HEK293 (cell line): ENCODE results near the gene GALR2.

ENCODE experiments used
- KLF16 ChIP-seq: fragments of 450-650 bp; formaldehyde crosslinking; IDR thresholded peaks from 2 replicates; pipeline ENCODE4 v1.5.1; 2017; ENCODE audit warnings: missing biosample characterization, missing genetic modification characterization
- KLF7 ChIP-seq: fragments of 450-650 bp; formaldehyde crosslinking; IDR thresholded peaks from 2 replicates; pipeline ENCODE4 v1.5.1; 2016; ENCODE audit warnings: missing biosample characterization, missing genetic modification characterization, borderline replicate concordance
- PBX3 ChIP-seq: sonication (generic); formaldehyde crosslinking; IDR thresholded peaks from 2 replicates; pipeline ENCODE4 v1.8.1; 2022; ENCODE audit warnings: mild to moderate bottlenecking, moderate library complexity, missing genetic modification reagents
- REST ChIP-seq: fragments of 450-650 bp; formaldehyde crosslinking; IDR thresholded peaks from 2 replicates; pipeline ENCODE4 v1.5.1; 2016; ENCODE audit warnings: missing biosample characterization, missing genetic modification characterization
- SP7 ChIP-seq: fragments of 450-650 bp; formaldehyde crosslinking; IDR thresholded peaks from 2 replicates; pipeline ENCODE4 v1.5.1; 2016; ENCODE audit warnings: missing biosample characterization, missing genetic modification characterization
- WT1 ChIP-seq: fragments of 450-650 bp; formaldehyde crosslinking; IDR thresholded peaks from 2 replicates; pipeline ENCODE4 v1.5.1; 2016; ENCODE audit warnings: missing biosample characterization, missing genetic modification characterization
- ZBTB17 ChIP-seq: fragments of 450-650 bp; formaldehyde crosslinking; IDR thresholded peaks from 2 replicates; pipeline ENCODE4 v1.5.1; 2016; ENCODE audit warnings: missing biosample characterization, missing genetic modification characterization
- ZBTB20 ChIP-seq: fragments of 450-650 bp; formaldehyde crosslinking; IDR thresholded peaks from 2 replicates; pipeline ENCODE4 v1.5.1; 2016; ENCODE audit warnings: missing biosample characterization, missing genetic modification characterization
- ZIC2 ChIP-seq: fragments of 450-650 bp; formaldehyde crosslinking; IDR thresholded peaks from 2 replicates; pipeline ENCODE4 v1.5.1; 2016; ENCODE audit warnings: missing biosample characterization, missing genetic modification characterization
- ZNF157 ChIP-seq: fragments of 450-650 bp; formaldehyde crosslinking; IDR thresholded peaks from 2 replicates; pipeline ENCODE4 v1.5.1; 2016; ENCODE audit warnings: missing biosample characterization, missing genetic modification characterization
- ZNF175 ChIP-seq: fragments of 450-650 bp; formaldehyde crosslinking; IDR thresholded peaks from 2 replicates; pipeline ENCODE4 v1.5.1; 2016; ENCODE audit warnings: missing biosample characterization, missing genetic modification characterization
- ZNF214 ChIP-seq: fragments of 450-650 bp; formaldehyde crosslinking; IDR thresholded peaks from 2 replicates; pipeline ENCODE4 v1.5.1; 2017; ENCODE audit warnings: missing biosample characterization, mild to moderate bottlenecking, missing genetic modification characterization, borderline replicate concordance
- ZNF221 ChIP-seq: fragments of 450-650 bp; formaldehyde crosslinking; IDR thresholded peaks from 2 replicates; pipeline ENCODE4 v1.5.1; 2017; ENCODE audit warnings: missing biosample characterization, missing genetic modification characterization, borderline replicate concordance
- ZNF248 ChIP-seq: fragments of 450-650 bp; formaldehyde crosslinking; IDR thresholded peaks from 2 replicates; pipeline ENCODE4 v1.5.1; 2017; ENCODE audit warnings: missing biosample characterization, missing genetic modification characterization
- ZNF311 ChIP-seq: fragments of 450-650 bp; formaldehyde crosslinking; IDR thresholded peaks from 2 replicates; pipeline ENCODE4 v1.5.1; 2017; ENCODE audit warnings: missing biosample characterization, missing genetic modification characterization, borderline replicate concordance
- ZNF324 ChIP-seq: fragments of 450-650 bp; formaldehyde crosslinking; IDR thresholded peaks from 2 replicates; pipeline ENCODE4 v1.5.1; 2016; ENCODE audit warnings: missing biosample characterization, missing genetic modification characterization
- ZNF341 ChIP-seq: fragments of 450-650 bp; formaldehyde crosslinking; IDR thresholded peaks from 2 replicates; pipeline ENCODE4; 2016; ENCODE audit warnings: low read depth, missing biosample characterization, missing genetic modification characterization
- ZNF350 ChIP-seq: fragments of 450-650 bp; formaldehyde crosslinking; IDR thresholded peaks from 2 replicates; pipeline ENCODE4 v1.5.0; 2017; ENCODE audit warnings: missing biosample characterization, mild to moderate bottlenecking, missing genetic modification characterization
- ZNF501 ChIP-seq: fragments of 450-650 bp; formaldehyde crosslinking; IDR thresholded peaks from 2 replicates; pipeline ENCODE4 v1.5.1; 2016; ENCODE audit warnings: missing biosample characterization, missing genetic modification characterization
- ZNF521 ChIP-seq: fragments of 450-650 bp; formaldehyde crosslinking; IDR thresholded peaks from 2 replicates; pipeline ENCODE4 v1.5.1; 2017; ENCODE audit warnings: missing biosample characterization, mild to moderate bottlenecking, missing genetic modification characterization
- ZNF548 ChIP-seq: fragments of 450-650 bp; formaldehyde crosslinking; IDR thresholded peaks from 2 replicates; pipeline ENCODE4 v1.5.1; 2016; ENCODE audit warnings: missing biosample characterization, missing genetic modification characterization
- ZNF660 ChIP-seq: fragments of 450-650 bp; IDR thresholded peaks from 2 replicates; pipeline ENCODE4 v1.5.1; 2018; ENCODE audit warnings: missing biosample characterization, mild to moderate bottlenecking, missing genetic modification characterization
- ZNF792 ChIP-seq: fragments of 450-650 bp; formaldehyde crosslinking; IDR thresholded peaks from 2 replicates; pipeline ENCODE4 v1.5.1; 2016; ENCODE audit warnings: missing biosample characterization, missing genetic modification characterization
- TF ChIP-seq, protein P1 (sequence below): fragments of 450-650 bp; IDR thresholded peaks from 2 replicates; pipeline ENCODE4 v1.5.1; 2018; ENCODE audit warnings: missing biosample characterization, mild to moderate bottlenecking, missing genetic modification characterization
- TF ChIP-seq, protein P2 (sequence below): fragments of 450-650 bp; formaldehyde crosslinking; IDR thresholded peaks from 2 replicates; pipeline ENCODE4 v1.5.1; 2016; ENCODE audit warnings: missing biosample characterization, missing genetic modification characterization
- TF ChIP-seq, protein P3 (sequence below): fragments of 450-650 bp; formaldehyde crosslinking; IDR thresholded peaks from 2 replicates; pipeline ENCODE4 v1.5.1; 2016; ENCODE audit warnings: missing biosample characterization, missing genetic modification characterization
- TF ChIP-seq, protein P4 (sequence below): fragments of 450-650 bp; formaldehyde crosslinking; IDR thresholded peaks from 2 replicates; pipeline ENCODE4 v1.5.1; 2016; ENCODE audit warnings: missing biosample characterization, missing genetic modification characterization

GALR2 gene

DNA sequence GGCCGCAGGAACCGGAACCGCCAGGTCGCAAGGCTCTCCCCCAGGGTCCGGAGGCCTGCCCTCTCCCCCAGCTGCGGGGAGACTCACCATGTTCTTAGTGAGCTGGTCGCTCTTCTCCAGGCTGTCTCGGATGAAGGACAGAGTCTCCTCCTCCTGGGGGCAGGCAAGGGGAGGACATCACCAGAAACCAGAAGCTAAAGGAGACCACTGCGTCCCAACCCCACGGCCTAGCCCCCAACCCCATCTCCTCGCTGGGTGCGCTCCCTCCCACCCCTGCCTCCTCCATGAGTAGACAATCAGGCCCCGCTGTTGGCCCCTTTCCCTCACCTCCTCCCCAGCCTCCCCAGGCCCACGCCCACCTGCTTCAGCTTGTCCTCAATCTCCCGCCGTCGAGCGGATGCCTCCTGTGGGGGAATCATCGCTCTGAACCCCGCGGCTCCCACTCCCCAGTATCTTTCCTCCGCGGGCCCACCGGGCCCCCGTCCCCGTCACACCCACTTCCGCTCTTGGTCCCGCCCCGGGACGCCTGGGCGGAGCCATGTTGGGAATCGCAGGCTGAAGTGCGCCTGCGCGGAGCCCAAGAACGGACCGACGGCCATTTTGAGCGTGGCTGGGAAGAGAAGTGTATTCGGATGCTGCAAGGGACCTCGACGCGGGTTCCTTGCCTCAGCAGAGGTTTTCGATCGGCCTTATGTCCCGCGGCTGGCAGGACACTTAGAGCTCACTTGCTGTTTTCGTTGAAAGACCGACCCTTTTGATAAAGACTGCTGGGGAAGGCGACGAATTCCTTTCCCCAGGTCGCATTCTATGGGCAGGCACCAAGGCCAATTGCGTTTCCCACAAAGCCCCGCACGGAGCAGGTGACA is 28.9 kb downstream of the GALR2 start, which contains the start of gene EXOC7 (continued):
- TF ChIP-seq, protein P1, sequence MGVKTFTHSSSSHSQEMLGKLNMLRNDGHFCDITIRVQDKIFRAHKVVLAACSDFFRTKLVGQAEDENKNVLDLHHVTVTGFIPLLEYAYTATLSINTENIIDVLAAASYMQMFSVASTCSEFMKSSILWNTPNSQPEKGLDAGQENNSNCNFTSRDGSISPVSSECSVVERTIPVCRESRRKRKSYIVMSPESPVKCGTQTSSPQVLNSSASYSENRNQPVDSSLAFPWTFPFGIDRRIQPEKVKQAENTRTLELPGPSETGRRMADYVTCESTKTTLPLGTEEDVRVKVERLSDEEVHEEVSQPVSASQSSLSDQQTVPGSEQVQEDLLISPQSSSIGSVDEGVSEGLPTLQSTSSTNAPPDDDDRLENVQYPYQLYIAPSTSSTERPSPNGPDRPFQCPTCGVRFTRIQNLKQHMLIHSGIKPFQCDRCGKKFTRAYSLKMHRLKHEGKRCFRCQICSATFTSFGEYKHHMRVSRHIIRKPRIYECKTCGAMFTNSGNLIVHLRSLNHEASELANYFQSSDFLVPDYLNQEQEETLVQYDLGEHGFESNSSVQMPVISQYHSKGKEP (tag by site-specific recombination), result no peak
- peak; percentile 69 for TF ChIP-seq KLF16 (tag by site-specific recombination)
- TF ChIP-seq ZNF521 (tag by site-specific recombination), result no peak
- TF ChIP-seq ZNF792 (tag by site-specific recombination), result no peak
- TF ChIP-seq ZNF548 (tag by site-specific recombination), result no peak
- TF ChIP-seq ZNF324 (tag by site-specific recombination), result 0 out of 2 replicates have a peak, but pooled peaks have one; percentile 42
- TF ChIP-seq ZIC2 (tag by site-specific recombination), result peak; percentile 85
- TF ChIP-seq ZNF350, result no peak
- TF ChIP-seq ZNF341 (tag by site-specific recombination), result peak; percentile 37; the same call in 1 of the 2 replicates
- peak; percentile 65 for TF ChIP-seq KLF7 (tag by site-specific recombination)
- TF ChIP-seq ZNF248 (tag by site-specific recombination), result no peak
- TF ChIP-seq ZNF157 (tag by site-specific recombination), result no peak
- no peak for TF ChIP-seq ZNF221 (tag by site-specific recombination)
- 0 out of 2 replicates have a peak, but pooled peaks have one; percentile 27 for TF ChIP-seq PBX3 (CRISPR knock-in tag)
- peak; percentile 58; the same call in 1 of the 2 replicates for TF ChIP-seq SP7
- TF ChIP-seq, protein P2, sequence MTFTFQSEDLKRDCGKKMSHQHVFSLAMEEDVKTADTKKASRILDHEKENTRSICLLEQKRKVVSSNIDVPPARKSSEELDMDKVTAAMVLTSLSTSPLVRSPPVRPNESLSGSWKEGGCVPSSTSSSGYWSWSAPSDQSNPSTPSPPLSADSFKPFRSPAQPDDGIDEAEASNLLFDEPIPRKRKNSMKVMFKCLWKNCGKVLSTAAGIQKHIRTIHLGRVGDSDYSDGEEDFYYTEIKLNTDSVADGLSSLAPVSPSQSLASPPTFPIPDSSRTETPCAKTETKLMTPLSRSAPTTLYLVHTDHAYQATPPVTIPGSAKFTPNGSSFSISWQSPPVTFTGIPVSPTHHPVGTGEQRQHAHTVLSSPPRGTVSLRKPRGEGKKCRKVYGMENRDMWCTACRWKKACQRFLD (tag by site-specific recombination), result no peak
- TF ChIP-seq, protein P3, sequence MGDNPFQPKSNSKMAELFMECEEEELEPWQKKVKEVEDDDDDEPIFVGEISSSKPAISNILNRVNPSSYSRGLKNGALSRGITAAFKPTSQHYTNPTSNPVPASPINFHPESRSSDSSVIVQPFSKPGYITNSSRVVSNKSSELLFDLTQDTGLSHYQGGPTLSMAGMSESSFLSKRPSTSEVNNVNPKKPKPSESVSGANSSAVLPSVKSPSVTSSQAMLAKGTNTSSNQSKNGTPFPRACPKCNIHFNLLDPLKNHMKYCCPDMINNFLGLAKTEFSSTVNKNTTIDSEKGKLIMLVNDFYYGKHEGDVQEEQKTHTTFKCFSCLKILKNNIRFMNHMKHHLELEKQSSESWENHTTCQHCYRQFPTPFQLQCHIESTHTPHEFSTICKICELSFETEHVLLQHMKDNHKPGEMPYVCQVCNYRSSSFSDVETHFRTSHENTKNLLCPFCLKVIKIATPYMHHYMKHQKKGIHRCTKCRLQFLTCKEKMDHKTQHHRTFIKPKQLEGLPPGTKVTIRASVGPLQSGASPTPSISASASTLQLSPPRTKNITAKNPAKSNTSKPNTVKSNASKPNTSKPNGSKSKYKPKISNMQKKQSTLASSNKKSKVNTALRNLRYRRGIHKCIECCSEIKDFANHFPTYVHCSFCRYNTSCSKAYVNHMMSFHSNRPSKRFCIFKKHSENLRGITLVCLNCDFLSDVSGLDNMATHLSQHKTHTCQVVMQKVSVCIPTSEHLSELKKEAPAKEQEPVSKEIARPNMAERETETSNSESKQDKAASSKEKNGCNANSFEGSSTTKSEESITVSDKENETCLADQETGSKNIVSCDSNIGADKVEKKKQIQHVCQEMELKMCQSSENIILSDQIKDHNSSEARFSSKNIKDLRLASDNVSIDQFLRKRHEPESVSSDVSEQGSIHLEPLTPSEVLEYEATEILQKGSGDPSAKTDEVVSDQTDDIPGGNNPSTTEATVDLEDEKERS, result 0 out of 2 replicates have a peak, but pooled peaks have one; percentile 20
- TF ChIP-seq, protein P4, sequence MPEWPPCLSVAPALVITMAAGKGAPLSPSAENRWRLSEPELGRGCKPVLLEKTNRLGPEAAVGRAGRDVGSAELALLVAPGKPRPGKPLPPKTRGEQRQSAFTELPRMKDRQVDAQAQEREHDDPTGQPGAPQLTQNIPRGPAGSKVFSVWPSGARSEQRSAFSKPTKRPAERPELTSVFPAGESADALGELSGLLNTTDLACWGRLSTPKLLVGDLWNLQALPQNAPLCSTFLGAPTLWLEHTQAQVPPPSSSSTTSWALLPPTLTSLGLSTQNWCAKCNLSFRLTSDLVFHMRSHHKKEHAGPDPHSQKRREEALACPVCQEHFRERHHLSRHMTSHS, result no peak
- no peak for TF ChIP-seq ZNF660 (tag by site-specific recombination)
- no peak for TF ChIP-seq ZNF311
- no peak for TF ChIP-seq ZNF214
- TF ChIP-seq WT1, result peak; percentile 26; the same call in 1 of the 2 replicates
- TF ChIP-seq ZBTB17 (tag by site-specific recombination), result peak; percentile 52
- TF ChIP-seq ZNF501 (tag by site-specific recombination), result peak; percentile 73
- peak; percentile 70; the same call in 1 of the 2 replicates for TF ChIP-seq ZBTB20
- no peak for TF ChIP-seq REST (tag by site-specific recombination)
- TF ChIP-seq ZNF175 (tag by site-specific recombination), result no peak
